Measurements from ENCODE around the gene MMP26.

MMP26 gene

DNA sequence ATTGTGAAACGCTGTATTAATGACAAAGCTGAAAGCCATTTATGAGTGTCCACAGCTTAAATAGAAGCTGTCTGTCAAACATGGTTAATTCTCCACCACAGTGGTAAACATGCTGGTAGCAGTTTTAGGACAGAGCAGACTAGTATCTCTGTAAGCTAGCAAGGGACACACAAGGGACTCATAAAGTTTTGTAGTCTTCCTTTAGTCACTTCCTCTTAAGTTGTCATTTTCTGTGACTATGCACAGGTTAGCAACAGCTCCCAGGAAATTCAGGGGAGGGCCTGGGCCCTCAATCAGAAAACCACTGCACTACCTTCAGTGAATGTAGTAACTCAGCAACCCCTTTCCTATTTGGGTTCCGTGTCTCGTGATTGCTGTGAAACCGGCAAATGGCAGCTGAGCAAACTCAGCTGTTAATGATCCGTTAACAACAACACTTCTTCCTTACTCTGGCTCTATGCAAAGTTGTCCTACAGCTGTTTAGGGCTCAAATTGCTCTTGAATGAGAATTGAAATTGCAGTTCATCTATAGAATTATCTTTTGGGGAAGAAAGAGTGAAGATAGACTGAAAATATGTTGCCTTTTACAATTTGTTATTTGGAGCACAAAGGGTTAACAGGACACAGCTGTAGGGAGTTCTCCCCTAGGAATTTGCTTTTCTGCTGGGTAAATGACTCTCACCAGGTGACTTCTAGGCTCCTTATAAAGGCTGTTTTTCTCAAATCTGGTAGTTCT is at the start of gene MMP26:
Gene MMP26, plus strand, starts transcription at position 731 of the 736 bp plus-strand sequence.
- TF ChIP-seq GATA3 (IDR thresholded peaks at IDR 0.05; ENCODE audit: low read depth, low read length) (no peak), GATA2 (IDR thresholded peaks at IDR 0.05; ENCODE audit: low read depth, low read length) (no peak)

DNA sequence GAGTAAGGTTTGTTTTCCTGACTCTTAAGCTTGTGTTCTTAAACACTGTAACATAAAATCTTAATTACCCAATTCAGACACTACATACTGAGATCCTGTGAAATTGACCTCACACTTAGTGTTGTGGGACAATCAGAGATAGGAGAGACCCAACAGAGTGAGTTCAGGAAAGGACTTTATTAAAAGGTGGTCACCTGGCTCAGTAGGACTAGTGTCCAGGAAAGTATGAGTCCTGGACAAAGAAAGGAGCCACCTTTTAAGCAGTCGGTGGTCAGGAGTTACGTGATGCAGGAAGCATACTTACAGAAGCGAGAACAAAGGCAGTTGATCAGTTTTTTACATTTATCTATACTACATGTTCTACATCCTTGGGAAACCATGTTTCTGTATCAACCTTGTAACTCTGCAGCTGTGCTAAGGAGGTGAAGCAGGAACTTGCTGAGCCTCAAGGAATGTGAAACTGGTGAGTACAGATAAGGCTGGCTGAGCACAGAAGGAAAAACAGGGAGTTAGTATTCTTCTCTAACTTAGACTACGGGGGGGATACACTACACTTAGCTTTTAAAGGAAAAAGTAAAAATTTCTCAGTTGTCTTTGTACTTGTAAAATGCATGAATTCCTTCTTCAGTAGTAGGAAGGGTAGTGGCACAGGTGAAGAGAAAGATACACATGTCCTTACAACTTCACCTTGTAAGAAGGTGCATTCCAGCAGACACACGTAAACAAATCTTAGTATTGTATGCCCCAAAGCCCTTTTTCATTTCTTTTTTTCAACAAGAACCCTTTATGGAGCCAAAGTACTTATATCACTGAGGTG is 45.7 kb upstream of the MMP26 start:
- no peak for TF ChIP-seq GATA3 (IDR thresholded peaks at IDR 0.05; ENCODE audit: low read depth, low read length)
- TF ChIP-seq GATA2 (IDR thresholded peaks at IDR 0.05; ENCODE audit: low read depth, low read length): no peak

DNA sequence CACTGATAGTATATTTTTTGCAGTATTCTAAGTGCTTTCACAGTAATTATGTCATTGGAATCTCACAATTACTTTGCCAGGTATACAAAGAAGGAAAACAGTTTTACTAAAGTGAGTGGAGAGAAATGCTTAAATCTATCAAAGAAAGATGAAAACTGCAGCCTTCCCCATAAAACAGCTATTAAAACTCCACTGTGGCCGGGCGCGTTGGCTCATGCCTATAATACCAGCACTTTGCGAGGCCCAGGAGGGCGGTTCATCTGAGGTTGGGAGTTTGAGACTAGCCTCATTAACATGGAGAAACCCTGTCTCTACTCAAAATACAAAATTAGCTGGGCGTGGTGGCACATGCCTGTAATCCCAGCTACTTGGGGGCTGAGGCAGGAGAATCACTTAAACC is 41.7 kb upstream of the MMP26 start:
- TF ChIP-seq GATA3 (IDR thresholded peaks at IDR 0.05; ENCODE audit: low read depth, low read length) (no peak), GATA2 (IDR thresholded peaks at IDR 0.05; ENCODE audit: low read depth, low read length) (no peak)

DNA sequence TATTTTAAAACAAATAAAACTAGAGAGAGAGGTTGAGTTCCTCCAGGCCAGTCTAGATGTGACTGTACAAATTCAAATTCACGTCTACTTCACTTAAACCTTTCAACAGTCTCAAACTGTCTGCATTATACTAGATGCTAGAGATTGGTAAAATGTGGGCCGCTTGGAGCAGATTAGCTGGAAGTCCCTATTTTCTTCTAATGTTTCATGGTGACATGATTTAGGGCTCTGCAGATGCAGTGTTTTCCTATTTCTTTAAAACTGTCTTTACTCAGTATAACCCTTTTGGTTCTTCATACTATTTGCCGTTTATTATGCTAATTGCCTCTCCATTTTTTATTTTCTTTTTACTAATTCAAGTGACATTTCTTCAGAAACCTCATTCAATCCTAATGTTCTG is 40.4 kb upstream of the MMP26 start:
- TF ChIP-seq GATA2 (IDR thresholded peaks at IDR 0.05; ENCODE audit: low read depth, low read length) (no peak), GATA3 (IDR thresholded peaks at IDR 0.05; ENCODE audit: low read depth, low read length) (no peak)

DNA sequence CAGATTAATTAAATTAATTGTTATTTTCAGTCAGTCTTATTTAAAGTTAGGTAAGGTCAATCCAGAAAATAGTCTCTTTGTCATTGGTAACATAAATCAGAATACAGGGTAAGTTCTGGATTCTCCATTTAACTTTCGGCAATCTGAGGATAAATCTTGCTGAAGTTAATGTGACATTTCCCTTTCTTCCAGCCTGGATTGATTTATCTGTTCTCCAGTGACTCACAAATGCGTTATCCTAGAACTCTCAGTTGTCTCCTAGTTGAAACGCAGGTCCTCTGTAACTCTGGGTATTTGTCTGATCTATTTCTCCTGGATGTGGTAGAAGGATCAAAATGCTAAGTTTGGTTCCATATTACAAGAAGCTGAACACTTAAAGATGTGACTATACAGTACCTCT is 39.8 kb upstream of the MMP26 start:
- no peak for TF ChIP-seq GATA3 (IDR thresholded peaks at IDR 0.05; ENCODE audit: low read depth, low read length)

DNA sequence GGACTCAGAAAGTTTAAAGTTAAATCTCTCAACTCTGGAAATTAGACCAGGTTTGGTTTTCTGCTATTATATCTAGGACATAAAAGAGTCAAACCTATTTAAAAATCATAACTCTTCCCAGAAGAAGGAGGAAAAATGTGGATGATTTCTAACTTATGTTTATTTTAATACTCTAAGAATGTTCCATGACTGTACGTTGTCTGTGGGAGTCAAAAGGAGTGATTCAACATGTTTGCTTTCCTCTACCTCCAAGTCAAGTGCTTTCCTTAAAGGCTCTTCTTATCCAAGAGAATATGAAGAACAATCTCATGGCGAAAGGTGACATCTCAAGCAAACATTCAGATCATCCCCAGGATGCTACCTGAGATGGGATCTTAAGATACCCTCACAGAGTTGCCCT is 39.2 kb upstream of the MMP26 start:
- TF ChIP-seq GATA3 (IDR thresholded peaks at IDR 0.05; ENCODE audit: low read depth, low read length) (no peak), GATA2 (IDR thresholded peaks at IDR 0.05; ENCODE audit: low read depth, low read length) (no peak)

DNA sequence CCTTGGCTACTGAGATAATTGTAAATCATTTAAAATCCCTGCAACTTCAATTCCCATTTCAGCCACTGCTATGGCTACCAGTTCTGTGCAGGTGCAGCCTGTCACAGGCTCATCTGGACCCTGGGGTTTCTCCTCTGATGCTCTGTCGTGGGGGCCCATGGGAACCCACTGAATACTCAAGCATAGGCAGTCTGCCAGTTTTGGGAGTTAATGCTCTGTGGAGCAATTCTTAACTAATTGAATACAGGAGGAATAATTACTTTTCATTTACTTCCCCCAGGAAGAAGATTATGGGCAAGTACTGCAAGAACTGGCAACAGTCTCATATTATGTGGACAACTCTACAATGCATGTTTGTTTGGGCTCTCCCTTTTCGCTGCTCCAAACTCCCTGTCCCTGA is 32.8 kb upstream of the MMP26 start:
- TF ChIP-seq GATA3 (IDR thresholded peaks at IDR 0.05; ENCODE audit: low read depth, low read length) (no peak), GATA2 (IDR thresholded peaks at IDR 0.05; ENCODE audit: low read depth, low read length) (no peak)

DNA sequence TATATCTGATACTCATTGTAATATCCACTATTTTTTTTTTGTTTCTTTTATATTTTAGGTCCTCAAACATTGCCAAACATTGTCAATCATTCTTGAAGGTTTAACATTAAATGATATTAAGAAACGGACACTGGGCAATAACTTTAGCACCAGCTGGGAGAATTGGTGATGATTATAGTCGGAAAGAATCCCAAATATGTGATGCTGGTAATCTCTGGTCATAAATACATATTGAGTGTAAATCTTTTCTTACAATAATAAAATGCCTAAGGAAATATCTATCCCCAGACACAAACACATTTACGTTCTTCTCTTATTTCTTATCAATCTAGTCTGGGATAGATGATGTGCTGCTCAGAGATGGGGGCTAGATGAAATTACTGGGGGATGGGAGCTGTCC is 32.1 kb upstream of the MMP26 start:
- no peak for TF ChIP-seq GATA2 (IDR thresholded peaks at IDR 0.05; ENCODE audit: low read depth, low read length)
- no peak for TF ChIP-seq GATA3 (IDR thresholded peaks at IDR 0.05; ENCODE audit: low read depth, low read length)

DNA sequence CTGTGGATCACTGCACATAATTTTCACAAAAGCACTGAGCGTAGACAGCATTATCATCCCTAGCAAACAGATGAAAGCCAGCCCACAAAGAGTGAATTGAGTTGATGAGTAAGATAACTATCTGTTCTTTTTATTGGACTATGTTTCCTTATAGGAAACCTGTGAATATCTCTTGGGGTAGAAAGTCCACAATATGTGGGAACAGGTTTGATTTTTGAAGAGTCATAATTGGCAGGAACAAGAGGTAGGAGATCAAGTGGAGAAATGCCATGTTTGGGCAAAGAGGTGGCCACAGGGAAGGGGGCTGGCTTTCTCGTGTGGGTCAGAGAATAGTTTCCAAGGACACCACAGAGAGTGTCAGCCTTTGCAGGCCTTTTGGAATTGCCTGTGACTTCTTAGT is 30.8 kb upstream of the MMP26 start:
- no peak for TF ChIP-seq GATA3 (IDR thresholded peaks at IDR 0.05; ENCODE audit: low read depth, low read length)
- no peak for TF ChIP-seq GATA2 (IDR thresholded peaks at IDR 0.05; ENCODE audit: low read depth, low read length)

DNA sequence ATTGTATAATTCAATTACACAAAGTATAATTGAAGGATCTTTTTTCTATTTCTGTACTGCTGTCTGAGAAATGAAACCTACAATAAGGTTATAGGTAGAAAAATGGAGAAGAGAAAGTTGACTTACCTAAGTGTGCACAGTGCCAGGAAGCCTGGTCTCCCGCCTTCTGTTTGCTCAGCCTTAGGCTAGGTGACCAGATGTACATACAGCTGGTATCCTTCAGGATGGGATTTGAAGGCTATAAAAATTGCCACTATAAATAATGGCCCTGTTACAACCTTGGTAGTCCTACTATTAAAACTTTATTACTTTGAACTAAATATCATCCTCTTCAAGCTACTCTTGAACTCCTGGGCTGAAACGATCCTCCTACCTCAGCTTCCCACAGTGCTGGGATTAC is 26.6 kb upstream of the MMP26 start:
- TF ChIP-seq GATA2 (IDR thresholded peaks at IDR 0.05; ENCODE audit: low read depth, low read length): no peak
- no peak for TF ChIP-seq GATA3 (IDR thresholded peaks at IDR 0.05; ENCODE audit: low read depth, low read length)

DNA sequence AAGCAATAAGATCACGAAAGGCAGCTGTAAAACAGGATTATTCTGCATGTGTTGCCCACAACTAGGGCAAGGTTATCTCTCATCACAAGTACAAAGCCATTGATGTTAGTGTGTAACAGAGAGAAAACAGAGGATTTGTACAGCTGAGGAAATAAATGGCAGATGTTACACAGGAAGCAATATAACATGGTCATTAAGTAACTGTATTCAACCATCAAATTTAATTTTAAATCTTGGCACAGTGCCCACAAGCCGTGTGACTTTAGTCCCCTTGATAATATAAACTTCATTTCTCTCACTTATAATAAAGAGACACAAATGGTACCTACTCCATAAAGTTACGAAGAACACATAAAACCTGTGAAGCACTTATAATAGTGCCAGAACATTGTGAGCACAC is 24.2 kb upstream of the MMP26 start:
- TF ChIP-seq GATA2 (IDR thresholded peaks at IDR 0.05; ENCODE audit: low read depth, low read length) (no peak), GATA3 (IDR thresholded peaks at IDR 0.05; ENCODE audit: low read depth, low read length) (no peak)

DNA sequence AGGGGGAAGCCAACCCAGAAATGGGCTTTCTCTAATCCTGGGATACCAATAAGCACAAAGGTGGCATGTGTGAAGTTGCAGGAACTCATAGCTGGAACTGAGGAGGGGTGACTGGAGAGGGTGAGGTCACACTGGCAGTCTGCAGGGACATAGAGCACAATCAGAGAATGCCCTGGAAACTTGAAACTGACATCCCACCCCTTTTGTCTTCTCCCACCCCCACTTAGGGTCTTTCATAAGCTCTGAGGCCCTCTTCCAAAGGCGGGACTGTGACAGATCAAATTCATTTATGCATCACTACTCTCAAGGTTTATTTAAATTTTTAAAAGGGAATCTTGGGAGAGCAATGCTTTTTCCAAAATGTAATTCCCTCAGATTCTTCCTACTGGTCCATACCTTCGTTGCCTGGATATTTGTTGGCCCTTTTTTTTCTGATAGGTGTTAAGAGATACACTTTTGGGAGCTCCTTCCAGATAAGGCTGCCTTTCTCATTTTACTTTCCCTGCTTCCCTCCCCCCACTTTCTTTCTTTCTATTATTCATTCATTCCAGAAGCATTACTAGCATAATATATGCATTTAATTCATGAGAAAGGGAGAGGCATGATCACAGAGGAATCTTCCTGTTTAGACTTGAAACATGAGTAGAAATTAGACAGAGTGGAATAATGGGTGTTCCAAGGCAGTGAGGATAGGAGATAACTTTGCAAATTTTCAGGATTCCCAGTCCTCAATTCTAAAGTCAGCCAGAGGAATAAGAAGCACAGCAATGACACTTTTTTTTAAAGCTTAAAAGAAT is 21.8 kb upstream of the MMP26 start:
- no peak for TF ChIP-seq GATA3 (IDR thresholded peaks at IDR 0.05; ENCODE audit: low read depth, low read length)
- TF ChIP-seq GATA2 (IDR thresholded peaks at IDR 0.05; ENCODE audit: low read depth, low read length): no peak

DNA sequence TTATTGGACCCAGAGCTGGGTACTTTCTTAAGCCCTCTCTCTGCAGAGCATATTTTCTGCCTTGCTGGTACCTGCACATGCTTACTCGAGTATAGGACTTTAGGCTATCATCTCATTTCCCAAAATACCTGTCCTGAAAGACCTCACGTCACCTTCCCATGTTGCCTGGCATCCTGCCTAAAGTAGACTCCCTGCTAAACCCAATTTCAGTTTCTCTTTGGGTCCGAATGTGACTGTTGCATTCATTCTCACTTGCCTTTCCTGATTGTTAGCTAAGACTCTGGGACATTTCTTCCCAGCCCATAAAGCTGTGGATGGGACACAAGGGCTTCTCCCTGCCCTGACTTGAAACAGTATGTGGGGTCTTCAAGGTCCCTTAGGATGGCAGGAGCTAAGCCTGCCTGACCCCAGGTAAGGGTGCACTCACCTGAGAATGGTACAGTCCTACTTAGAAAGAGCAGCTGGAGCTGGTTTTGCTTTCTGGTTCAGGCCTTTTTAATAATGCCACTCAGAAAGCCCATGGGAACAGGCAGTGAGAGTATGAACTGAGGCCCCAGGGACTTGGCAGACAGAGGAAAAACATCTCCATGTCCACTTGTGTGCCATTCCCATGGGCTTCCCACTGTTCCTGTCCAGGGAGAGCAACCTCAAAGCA is 19.8 kb upstream of the MMP26 start:
- TF ChIP-seq GATA3 (IDR thresholded peaks at IDR 0.05; ENCODE audit: low read depth, low read length) (no peak), GATA2 (IDR thresholded peaks at IDR 0.05; ENCODE audit: low read depth, low read length) (no peak)

DNA sequence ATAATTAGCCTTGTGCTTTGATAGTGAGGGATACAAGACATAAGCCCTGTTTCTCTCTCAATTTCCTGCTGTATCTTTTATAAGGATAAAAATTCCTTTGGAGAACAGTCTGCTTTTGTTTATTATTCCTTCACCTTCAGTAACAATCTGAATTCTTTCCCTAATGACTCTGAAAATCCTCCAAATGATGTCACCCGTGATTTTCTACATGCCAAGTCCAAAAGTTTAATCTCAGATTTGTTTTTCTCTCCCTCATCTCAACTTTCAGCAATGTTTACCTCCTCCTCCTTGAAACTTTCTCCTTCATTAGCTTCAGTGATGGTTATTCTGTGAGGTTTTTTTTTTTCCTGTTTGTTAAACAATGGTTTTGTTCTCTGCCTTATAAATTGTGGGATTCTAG is 9.1 kb upstream of the MMP26 start:
- TF ChIP-seq GATA2 (IDR thresholded peaks at IDR 0.05; ENCODE audit: low read depth, low read length) (no peak), GATA3 (IDR thresholded peaks at IDR 0.05; ENCODE audit: low read depth, low read length) (no peak)
